GM12878 (cell line): ENCODE results near the gene BORCS5. TPM values are rescaled to one million over a fixed set of nuclear protein-coding genes. Genes with fewer than 3 reads are reported as not detected.

Experiments used
- ATF3 ChIP-seq: IDR thresholded peaks from 2 replicates; pipeline ENCODE4 v1.6.1; 2011; ENCODE audit warnings: low read depth, mild to moderate bottlenecking, low read length, moderate library complexity, borderline replicate concordance; ENCODE audit errors: extremely low read depth
- ATF7 ChIP-seq: fragments of 450-650 bp; IDR thresholded peaks from 2 replicates; pipeline ENCODE4 v1.6.1; 2016; ENCODE audit warnings: low read depth, mild to moderate bottlenecking
- CEBPZ ChIP-seq: fragments of 150-350 bp; IDR thresholded peaks from 2 replicates; pipeline ENCODE4 v1.6.1; 2016; ENCODE audit warnings: low read depth, low read length
- E2F8 ChIP-seq: fragments of 450-650 bp; IDR thresholded peaks from 2 replicates; pipeline ENCODE4 v1.6.1; 2018; ENCODE audit warnings: mild to moderate bottlenecking, low read depth, moderate library complexity; ENCODE audit not compliant: partially characterized antibody
- FOXM1 ChIP-seq: IDR thresholded peaks from 2 replicates; pipeline ENCODE4 v1.6.1; 2012; ENCODE audit warnings: low read depth, mild to moderate bottlenecking, inconsistent platforms, low read length, moderate library complexity
- IKZF1 ChIP-seq: fragments of 450-650 bp; conservative IDR thresholded peaks from 2 replicates; pipeline ENCODE4 v1.6.1; 2017; ENCODE audit warnings: antibody characterized with exemption, mild to moderate bottlenecking
- NBN ChIP-seq: fragments of 450-650 bp; IDR thresholded peaks from 2 replicates; pipeline ENCODE4 v1.6.1; 2016
- PML ChIP-seq: IDR thresholded peaks from 2 replicates; pipeline ENCODE4 v1.6.1; 2012; ENCODE audit warnings: low read length, inconsistent platforms
- RFX5 ChIP-seq: IDR thresholded peaks from 2 replicates; pipeline ENCODE4 v1.6.1; 2011; ENCODE audit warnings: low read depth, low read length, improper control_type of control experiment
- SPI1 ChIP-seq: IDR thresholded peaks from 2 replicates; pipeline ENCODE4 v1.6.1; 2011; ENCODE audit warnings: low read depth, mild to moderate bottlenecking, low read length, moderate library complexity, borderline replicate concordance; ENCODE audit not compliant: insufficient read depth
- TBL1XR1 ChIP-seq: IDR thresholded peaks from 2 replicates; pipeline ENCODE4 v1.6.1; 2012; ENCODE audit warnings: low read depth, low read length, improper control_type of control experiment
- YY1 ChIP-seq: IDR thresholded peaks from 2 replicates; pipeline ENCODE4 v1.6.1; 2011; ENCODE audit warnings: low read depth, mild to moderate bottlenecking, low read length
- ZBED1 ChIP-seq: IDR thresholded peaks from 2 replicates; pipeline ENCODE4 v1.6.1; 2016; ENCODE audit warnings: borderline replicate concordance
- polyA plus RNA-seq, 11 experiments: library from polyadenylated mRNA; depleted of rRNA in 4 of 11; unstranded in 6 of 11; stranded (reverse) in 5 of 11; fragments of >200 nt; fragmentation: Nextera tagmentation in 4 of 11; fragmentation: Illumina TruSeq in 1 of 11; extraction: Ambion mirVana in 4 of 11; extraction: Trizol in 1 of 11; gene quantifications; 1 replicate in 1 of 11; 2 replicates in 10 of 11; pipeline versions ENCODE4 v1.2.1 to v1.2.3, GENCODE V29; 2011 to 2016; ENCODE audit warnings: inconsistent platforms in 2 of 11, missing spikeins in 2 of 11, low read depth in 1 of 11
- total RNA-seq, 4 experiments: library from RNA; depleted of rRNA in 3 of 4; stranded (reverse); fragments of >200 nt in 3 of 4; fragmentation: Illumina TruSeq in 1 of 4; extraction: Trizol in 1 of 4; gene quantifications; 2 replicates each; pipeline versions ENCODE4 v1.2.1 to v1.2.3, GENCODE V29; 2013 to 2021
- TF ChIP-seq, protein P1 (sequence below): IDR thresholded peaks from 2 replicates; pipeline ENCODE4 v1.6.1; 2012; ENCODE audit warnings: low read length, inconsistent platforms
- TF ChIP-seq, protein P2 (sequence below): fragments of 450-650 bp; IDR thresholded peaks from 2 replicates; pipeline ENCODE4 v1.6.1; 2017; ENCODE audit warnings: borderline replicate concordance
- TF ChIP-seq, protein P3 (sequence below): IDR thresholded peaks from 2 replicates; pipeline ENCODE4 v1.6.1; 2012; ENCODE audit warnings: mild to moderate bottlenecking, low read depth, low read length

Gene BORCS5
- total and polyA plus RNA-seq, 10 of the 15 experiments (the other 5 are each of a cell fraction or from before 2014, with no cell fraction given): 1.4 to 39.7 (median 16.1) TPM

DNA sequence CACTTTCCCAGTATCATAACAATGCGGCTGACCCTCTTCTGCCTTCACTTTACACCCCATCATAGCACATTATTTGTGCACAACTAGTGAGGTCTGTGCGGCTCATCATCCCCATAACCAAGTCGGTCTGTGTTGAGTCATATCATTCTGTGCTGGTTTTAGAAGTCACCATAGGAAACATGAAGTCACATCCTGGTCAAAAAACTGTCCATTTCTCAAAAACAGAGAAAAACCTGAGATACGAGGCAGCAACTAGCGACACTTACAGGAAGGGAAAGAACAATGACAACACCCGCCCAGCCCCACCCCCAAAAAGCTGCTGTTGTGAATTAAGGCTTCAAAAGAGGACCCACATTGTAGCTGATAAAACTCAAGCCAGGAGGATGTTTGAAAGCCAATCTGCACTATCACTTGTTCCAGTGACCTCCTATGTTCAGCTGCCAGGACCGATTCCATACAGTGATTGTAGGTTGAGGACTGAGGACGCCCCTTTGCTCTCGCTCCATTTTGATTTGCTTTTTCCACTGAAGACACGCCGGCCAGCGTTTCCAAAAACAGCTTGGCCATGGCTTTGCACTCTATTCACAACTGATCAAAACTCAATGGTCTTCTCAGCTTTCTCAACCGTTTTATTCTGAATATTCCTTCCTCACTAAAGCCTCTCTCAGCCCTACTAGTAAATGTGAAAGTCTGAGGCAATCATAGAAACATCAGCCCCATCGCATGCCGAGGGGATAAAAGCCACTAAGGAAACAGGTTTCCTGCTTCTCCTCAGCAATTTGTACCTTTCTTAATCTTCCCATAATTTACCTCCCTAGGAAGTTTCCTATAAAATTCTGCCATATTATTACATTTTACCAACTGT lies 118.3 kb downstream of the BORCS5 start (continued):
- TF ChIP-seq ATF7 (peak; percentile 96), ATF3 (no peak), ZBED1 (peak; percentile 92), E2F8 (no peak), IKZF1 (no peak; the same call in 1 of the 2 replicates), CEBPZ (no peak), PML (no peak; the same call in 1 of the 2 replicates), FOXM1 (peak; percentile 90; the same call in 1 of the 2 replicates), TBL1XR1 (no peak), YY1 (peak; percentile 26; the same call in 1 of the 2 replicates), NBN (peak; percentile 93), SPI1 (no peak), RFX5 (no peak)
- TF ChIP-seq, protein P1, sequence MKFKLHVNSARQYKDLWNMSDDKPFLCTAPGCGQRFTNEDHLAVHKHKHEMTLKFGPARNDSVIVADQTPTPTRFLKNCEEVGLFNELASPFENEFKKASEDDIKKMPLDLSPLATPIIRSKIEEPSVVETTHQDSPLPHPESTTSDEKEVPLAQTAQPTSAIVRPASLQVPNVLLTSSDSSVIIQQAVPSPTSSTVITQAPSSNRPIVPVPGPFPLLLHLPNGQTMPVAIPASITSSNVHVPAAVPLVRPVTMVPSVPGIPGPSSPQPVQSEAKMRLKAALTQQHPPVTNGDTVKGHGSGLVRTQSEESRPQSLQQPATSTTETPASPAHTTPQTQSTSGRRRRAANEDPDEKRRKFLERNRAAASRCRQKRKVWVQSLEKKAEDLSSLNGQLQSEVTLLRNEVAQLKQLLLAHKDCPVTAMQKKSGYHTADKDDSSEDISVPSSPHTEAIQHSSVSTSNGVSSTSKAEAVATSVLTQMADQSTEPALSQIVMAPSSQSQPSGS: peak; percentile 96
- TF ChIP-seq, protein P2, sequence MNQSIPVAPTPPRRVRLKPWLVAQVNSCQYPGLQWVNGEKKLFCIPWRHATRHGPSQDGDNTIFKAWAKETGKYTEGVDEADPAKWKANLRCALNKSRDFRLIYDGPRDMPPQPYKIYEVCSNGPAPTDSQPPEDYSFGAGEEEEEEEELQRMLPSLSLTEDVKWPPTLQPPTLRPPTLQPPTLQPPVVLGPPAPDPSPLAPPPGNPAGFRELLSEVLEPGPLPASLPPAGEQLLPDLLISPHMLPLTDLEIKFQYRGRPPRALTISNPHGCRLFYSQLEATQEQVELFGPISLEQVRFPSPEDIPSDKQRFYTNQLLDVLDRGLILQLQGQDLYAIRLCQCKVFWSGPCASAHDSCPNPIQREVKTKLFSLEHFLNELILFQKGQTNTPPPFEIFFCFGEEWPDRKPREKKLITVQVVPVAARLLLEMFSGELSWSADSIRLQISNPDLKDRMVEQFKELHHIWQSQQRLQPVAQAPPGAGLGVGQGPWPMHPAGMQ: no peak
- TF ChIP-seq, protein P3, sequence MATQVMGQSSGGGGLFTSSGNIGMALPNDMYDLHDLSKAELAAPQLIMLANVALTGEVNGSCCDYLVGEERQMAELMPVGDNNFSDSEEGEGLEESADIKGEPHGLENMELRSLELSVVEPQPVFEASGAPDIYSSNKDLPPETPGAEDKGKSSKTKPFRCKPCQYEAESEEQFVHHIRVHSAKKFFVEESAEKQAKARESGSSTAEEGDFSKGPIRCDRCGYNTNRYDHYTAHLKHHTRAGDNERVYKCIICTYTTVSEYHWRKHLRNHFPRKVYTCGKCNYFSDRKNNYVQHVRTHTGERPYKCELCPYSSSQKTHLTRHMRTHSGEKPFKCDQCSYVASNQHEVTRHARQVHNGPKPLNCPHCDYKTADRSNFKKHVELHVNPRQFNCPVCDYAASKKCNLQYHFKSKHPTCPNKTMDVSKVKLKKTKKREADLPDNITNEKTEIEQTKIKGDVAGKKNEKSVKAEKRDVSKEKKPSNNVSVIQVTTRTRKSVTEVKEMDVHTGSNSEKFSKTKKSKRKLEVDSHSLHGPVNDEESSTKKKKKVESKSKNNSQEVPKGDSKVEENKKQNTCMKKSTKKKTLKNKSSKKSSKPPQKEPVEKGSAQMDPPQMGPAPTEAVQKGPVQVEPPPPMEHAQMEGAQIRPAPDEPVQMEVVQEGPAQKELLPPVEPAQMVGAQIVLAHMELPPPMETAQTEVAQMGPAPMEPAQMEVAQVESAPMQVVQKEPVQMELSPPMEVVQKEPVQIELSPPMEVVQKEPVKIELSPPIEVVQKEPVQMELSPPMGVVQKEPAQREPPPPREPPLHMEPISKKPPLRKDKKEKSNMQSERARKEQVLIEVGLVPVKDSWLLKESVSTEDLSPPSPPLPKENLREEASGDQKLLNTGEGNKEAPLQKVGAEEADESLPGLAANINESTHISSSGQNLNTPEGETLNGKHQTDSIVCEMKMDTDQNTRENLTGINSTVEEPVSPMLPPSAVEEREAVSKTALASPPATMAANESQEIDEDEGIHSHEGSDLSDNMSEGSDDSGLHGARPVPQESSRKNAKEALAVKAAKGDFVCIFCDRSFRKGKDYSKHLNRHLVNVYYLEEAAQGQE: peak; percentile 18; the same call in 1 of the 2 replicates
